Activated CD4-positive, alpha-beta T cell treated with anti-CD3 and anti-CD28 coated beads, Interleukin-2, amount 50 U/mL, for 48 hours (primary cell): ENCODE data around the gene CRYZ.
"Not testable (repeated sequence)": the region's sequence is repeated elsewhere in the genome, so short reads cannot be mapped to it uniquely, and the experiment has no call there.

Source experiments
- DNase-seq, 2 experiments: peaks; one replicate each; pipeline ENCODE4 v3.0.0-alpha.2; 2020

The CRYZ gene

GRCh38 chr1:74732960-74733603 is at the start of gene CRYZ, which contains the start of gene TYW3:
TSS of gene CRYZ (minus strand) at chr1:74733050. CDS start at chr1:74724821, 8,229 bp downstream.
TSS of gene TYW3 (plus strand) at chr1:74733152. CDS start at chr1:74733245, 93 bp downstream.
- DNase-seq: peak; percentile 87 to 91

GRCh38 chr1:74780594-74780993 is 47.7 kb upstream of the CRYZ start:
- no peak for DNase-seq

- no peak for DNase-seq
Observed at GRCh38 chr1:74779750-74780149, 46.9 kb upstream of the CRYZ start.

GRCh38 chr1:74777525-74777924 is 44.7 kb upstream of the CRYZ start:
- no peak for DNase-seq

GRCh38 chr1:74775735-74776134 is 42.9 kb upstream of the CRYZ start:
- no peak for DNase-seq

- no peak for DNase-seq
Observed at GRCh38 chr1:74773582-74773981, 40.7 kb upstream of the CRYZ start.

- no peak for DNase-seq
Observed at GRCh38 chr1:74772945-74773344, 40.1 kb upstream of the CRYZ start.

- no peak for DNase-seq
Observed at GRCh38 chr1:74771913-74772515, 39.2 kb upstream of the CRYZ start.

GRCh38 chr1:74767490-74767889 is 34.6 kb upstream of the CRYZ start:
- DNase-seq: no peak

- no peak for DNase-seq
Observed at GRCh38 chr1:74766579-74766978, 33.7 kb upstream of the CRYZ start.

GRCh38 chr1:74763807-74764206 is 31.0 kb upstream of the CRYZ start:
- DNase-seq: no peak

GRCh38 chr1:74756650-74757049 is 23.8 kb upstream of the CRYZ start:
- DNase-seq: not testable (repeated sequence)

GRCh38 chr1:74755475-74755874 is 22.6 kb upstream of the CRYZ start:
- DNase-seq: no peak

- DNase-seq: no peak
Observed at GRCh38 chr1:74753104-74753503, 20.3 kb upstream of the CRYZ start.

- no peak for DNase-seq
Observed at GRCh38 chr1:74748960-74749359, 16.1 kb upstream of the CRYZ start.

- not testable (repeated sequence) for DNase-seq
Observed at GRCh38 chr1:74745247-74745646, 12.4 kb upstream of the CRYZ start.

GRCh38 chr1:74740307-74740980 is 7.6 kb upstream of the CRYZ start:
- not testable (repeated sequence) for DNase-seq

GRCh38 chr1:74737333-74737732 is 4.5 kb upstream of the CRYZ start:
- no peak for DNase-seq

- peak in 1 of 2 experiments; percentile 32 for DNase-seq
Observed at GRCh38 chr1:74733604-74734484, 994 bp upstream of the CRYZ start.

GRCh38 chr1:74732071-74732946 is 541 bp downstream of the CRYZ start:
- DNase-seq: peak; percentile 15 to 24

- no peak for DNase-seq
Observed at GRCh38 chr1:74731399-74732052, 1.3 kb downstream of the CRYZ start.
